PFSK-1 (cell line): ENCODE measurements around the gene MSI2.

ENCODE experiments used
- FOXP2 ChIP-seq: optimal IDR thresholded peaks from 2 replicates; pipeline ENCODE3; 2011; ENCODE audit warnings: borderline replicate concordance, control low read depth, inconsistent platforms; ENCODE audit not compliant: insufficient read depth; ENCODE audit errors: extremely low read length, extremely low read depth
- POLR2AphosphoS5 ChIP-seq: IDR thresholded peaks from 2 replicates; pipeline ENCODE4 v1.6.1; 2012; ENCODE audit warnings: low read depth, mild to moderate bottlenecking, control low read depth, low read length, moderate library complexity
- SIN3A ChIP-seq: IDR thresholded peaks from 2 replicates; pipeline ENCODE4 v1.6.1; 2012; ENCODE audit warnings: mild to moderate bottlenecking, low read length, moderate library complexity, borderline replicate concordance; ENCODE audit not compliant: insufficient read depth
- TAF1 ChIP-seq: IDR thresholded peaks from 2 replicates; pipeline ENCODE4 v1.6.1; 2012; ENCODE audit warnings: low read length, control low read depth, borderline replicate concordance; ENCODE audit not compliant: insufficient read depth
- TF ChIP-seq, protein P1 (sequence below), 2 experiments: IDR thresholded peaks; 2 replicates each; pipeline versions ENCODE4 v1.6.1 to v1.8.0; 2011 to 2012; ENCODE audit warnings: low read depth in 2 of 2, low read length in 2 of 2, control low read depth in 1 of 2, inconsistent platforms in 1 of 2, mild to moderate bottlenecking in 1 of 2, moderate library complexity in 1 of 2; ENCODE audit not compliant: insufficient read depth in 1 of 2

MSI2 gene

DNA sequence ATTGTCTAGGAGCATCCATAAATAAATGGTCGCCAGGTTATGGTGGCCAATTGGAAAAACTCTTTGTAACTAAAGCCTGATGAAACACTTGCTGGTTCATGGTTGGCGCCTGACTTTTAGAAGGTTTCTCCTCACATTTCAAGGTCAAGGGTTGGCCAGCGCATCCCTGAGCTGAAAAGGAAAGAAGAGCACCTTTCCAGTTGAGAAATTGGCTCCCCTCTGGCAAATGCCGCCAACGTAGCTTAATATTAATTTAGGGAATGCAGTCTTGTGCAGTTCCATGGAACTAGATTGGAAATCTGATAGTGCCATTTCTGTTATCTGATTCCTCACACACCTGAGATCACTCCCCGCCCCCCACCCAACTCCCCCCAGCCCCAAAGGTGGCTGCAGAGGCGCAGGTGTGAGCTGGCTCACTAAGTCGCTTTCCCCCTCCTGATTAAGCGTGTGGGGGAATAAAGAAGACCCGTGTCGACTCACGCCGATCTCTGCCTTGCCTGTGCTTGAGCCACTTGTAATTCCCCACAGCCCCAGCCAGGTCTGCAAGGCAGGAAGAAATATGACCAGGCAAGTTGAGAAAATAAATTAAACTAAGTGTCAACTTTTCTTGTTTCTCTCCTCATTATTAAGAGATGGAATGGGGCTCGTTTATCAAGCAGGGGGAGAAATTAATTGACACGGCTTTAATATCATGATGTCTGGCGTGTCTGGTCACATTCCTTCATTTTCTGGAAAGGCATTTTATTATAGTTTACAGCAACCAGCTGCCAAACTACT is 331.1 kb downstream of the MSI2 start:
- no peak for TF ChIP-seq FOXP2
- TF ChIP-seq POLR2AphosphoS5: no peak
- TF ChIP-seq SIN3A: no peak
- TF ChIP-seq, protein P1, sequence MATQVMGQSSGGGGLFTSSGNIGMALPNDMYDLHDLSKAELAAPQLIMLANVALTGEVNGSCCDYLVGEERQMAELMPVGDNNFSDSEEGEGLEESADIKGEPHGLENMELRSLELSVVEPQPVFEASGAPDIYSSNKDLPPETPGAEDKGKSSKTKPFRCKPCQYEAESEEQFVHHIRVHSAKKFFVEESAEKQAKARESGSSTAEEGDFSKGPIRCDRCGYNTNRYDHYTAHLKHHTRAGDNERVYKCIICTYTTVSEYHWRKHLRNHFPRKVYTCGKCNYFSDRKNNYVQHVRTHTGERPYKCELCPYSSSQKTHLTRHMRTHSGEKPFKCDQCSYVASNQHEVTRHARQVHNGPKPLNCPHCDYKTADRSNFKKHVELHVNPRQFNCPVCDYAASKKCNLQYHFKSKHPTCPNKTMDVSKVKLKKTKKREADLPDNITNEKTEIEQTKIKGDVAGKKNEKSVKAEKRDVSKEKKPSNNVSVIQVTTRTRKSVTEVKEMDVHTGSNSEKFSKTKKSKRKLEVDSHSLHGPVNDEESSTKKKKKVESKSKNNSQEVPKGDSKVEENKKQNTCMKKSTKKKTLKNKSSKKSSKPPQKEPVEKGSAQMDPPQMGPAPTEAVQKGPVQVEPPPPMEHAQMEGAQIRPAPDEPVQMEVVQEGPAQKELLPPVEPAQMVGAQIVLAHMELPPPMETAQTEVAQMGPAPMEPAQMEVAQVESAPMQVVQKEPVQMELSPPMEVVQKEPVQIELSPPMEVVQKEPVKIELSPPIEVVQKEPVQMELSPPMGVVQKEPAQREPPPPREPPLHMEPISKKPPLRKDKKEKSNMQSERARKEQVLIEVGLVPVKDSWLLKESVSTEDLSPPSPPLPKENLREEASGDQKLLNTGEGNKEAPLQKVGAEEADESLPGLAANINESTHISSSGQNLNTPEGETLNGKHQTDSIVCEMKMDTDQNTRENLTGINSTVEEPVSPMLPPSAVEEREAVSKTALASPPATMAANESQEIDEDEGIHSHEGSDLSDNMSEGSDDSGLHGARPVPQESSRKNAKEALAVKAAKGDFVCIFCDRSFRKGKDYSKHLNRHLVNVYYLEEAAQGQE (IDR thresholded peaks at IDR 0.05; ENCODE audit: insufficient read depth in 1 of 2, low read depth in 2 of 2, low read length in 2 of 2): no peak
- no peak for TF ChIP-seq TAF1

DNA sequence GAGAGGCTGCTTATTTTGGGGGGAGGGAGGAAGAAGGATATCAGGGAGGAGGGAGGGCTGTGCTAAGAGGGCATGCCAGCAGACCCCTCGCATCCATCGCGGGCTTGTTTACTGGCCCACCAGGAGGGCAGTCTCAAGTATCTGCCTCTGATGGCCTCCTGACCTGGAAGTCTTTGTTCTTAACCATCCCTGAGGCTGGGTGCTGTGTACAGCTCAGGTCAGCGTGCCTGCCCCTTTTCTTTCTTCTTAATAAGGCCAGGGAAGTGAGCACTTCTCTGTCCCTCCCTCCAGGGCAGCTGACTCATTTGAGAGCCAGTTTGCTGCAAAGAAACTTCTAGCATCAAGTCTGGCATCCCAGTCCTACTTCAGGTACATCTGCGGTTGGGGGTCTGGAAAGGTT is 331.8 kb downstream of the MSI2 start:
- TF ChIP-seq, protein P1 (IDR thresholded peaks at IDR 0.05; ENCODE audit: insufficient read depth in 1 of 2, low read depth in 2 of 2, low read length in 2 of 2): no peak
- TF ChIP-seq FOXP2 (no peak), POLR2AphosphoS5 (no peak), TAF1 (no peak), SIN3A (no peak)

DNA sequence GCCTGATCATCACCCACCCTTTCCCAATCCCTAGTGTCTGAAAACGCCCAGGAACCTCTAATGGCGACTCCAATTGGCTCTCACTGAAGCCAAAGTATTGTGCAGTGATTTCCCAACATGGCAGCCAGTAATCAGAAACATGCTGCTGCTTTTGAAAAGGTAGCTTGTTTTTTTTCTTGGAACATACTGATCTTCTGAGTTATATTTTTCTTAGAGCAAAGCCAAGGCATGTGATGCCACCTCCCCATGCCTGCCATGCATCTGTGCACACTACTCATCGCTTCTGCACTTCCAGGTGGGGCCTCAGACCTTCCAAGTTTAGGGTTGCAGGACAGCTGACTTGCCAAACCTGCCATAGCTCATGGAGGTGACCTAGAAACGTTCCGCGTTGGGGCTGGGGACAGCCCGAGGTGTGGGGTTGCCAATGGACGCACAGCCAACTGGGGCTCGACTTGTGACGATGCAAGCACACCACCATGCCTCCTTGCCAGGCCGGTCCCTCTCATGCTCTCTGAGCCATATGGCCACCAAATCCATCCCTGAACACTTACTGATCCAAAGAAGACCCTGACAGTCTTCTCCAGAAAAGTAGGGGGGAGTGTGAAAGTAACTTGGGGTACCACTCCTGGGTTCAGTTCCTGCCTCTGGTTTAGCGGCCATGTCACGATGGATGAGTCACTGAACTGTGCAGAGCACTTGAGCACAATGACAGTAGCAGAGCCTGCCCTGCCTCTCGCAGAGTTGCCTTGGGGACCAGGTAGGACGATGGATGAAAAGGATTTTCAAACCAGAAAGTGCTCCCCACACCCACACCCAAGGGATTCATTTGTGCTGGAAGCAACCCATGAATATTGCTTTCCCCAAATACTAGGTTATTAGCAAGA is 333.1 kb downstream of the MSI2 start:
- TF ChIP-seq SIN3A: no peak
- TF ChIP-seq FOXP2: no peak
- no peak for TF ChIP-seq TAF1

DNA sequence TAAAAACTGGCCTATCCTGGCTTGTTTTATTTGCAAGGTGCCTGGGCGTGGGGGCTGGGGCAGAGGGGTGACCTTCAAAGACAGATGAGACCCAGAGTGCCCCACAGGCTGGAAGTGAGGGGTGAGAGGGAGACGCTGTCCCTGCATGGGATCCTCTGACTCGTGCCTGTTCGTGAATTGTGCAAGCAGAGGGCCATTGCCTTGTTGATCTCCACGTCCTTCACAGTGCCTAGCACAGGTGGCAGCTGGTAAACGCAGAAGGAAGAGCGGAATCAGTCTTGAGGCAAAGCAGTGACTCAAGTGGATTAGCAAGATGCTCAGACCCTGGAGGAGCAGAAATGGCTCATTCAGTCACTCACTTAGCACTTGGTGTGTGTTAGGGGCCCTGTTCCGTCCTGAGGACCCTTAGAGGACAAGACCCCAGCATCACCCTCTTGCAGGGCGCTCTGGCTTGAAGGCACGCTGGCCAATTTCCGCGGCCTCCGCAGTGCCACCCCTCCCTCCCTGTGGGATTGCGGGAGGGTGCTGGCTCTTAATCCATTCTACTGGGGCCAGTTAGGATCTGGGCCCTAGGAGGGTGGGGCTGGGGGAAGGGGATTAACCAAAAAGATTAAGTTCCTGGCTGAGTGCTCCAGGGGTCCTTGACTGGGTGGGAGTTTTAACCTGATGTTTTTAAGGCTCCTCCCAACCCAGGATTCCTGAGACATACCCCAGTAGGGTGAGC is 337.6 kb downstream of the MSI2 start:
- no peak for TF ChIP-seq TAF1
- no peak for TF ChIP-seq FOXP2
- TF ChIP-seq, protein P1 (IDR thresholded peaks at IDR 0.05; ENCODE audit: insufficient read depth in 1 of 2, low read depth in 2 of 2, low read length in 2 of 2): no peak
- TF ChIP-seq POLR2AphosphoS5: no peak
- no peak for TF ChIP-seq SIN3A

DNA sequence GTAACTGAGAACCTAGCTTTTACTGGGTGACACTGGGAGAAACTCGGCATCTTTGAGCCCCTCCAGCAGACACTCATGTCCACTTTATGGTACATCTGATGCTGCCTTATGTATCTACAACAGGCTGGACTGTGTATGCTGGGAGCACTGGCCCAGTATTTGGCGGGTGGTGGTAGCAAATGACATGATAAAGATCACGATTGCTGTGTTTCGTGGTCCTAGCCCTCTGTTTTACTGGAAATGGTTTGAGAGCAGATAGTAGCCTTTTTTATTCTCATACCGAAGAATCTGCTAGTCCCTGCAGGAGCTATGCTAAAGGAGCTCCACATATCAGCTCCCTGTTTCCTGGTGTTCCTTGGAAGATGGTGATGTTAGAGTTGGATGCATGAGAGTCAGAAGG is 338.4 kb downstream of the MSI2 start:
- no peak for TF ChIP-seq TAF1
- TF ChIP-seq, protein P1 (IDR thresholded peaks at IDR 0.05; ENCODE audit: insufficient read depth in 1 of 2, low read depth in 2 of 2, low read length in 2 of 2): no peak
- no peak for TF ChIP-seq POLR2AphosphoS5
- TF ChIP-seq SIN3A: no peak
- TF ChIP-seq FOXP2: no peak
